GM23338 (cell line): ENCODE data around the gene PSMD10. TPM values are rescaled to one million over a fixed set of nuclear protein-coding genes. Genes with fewer than 3 reads are reported as not detected.

Experiments used
- ATAC-seq: fragments of 200-7000 bp; cut with Tn5 transposase; 3 replicates; pipeline ENCODE4 v1.9.1; 2020
- DNase-seq: peaks from one replicate; pipeline ENCODE4 v3.0.0-alpha.2; 2015; ENCODE audit warnings: low spot score
- H2AFZ ChIP-seq: fragments of 200-600 bp; sonication (generic); 2 replicates; pipeline ENCODE4 v1.8.0; 2016; ENCODE audit warnings: antibody characterized with exemption, mild to moderate bottlenecking, moderate library complexity
- H3F3A ChIP-seq: fragments of 200-600 bp; sonication (generic); replicated peaks from 2 replicates; pipeline ENCODE4 v1.8.0; 2017; ENCODE audit warnings: antibody characterized with exemption, mixed run types, low read depth
- H3K27ac ChIP-seq: fragments of 200-600 bp; sonication (generic); 2 replicates; pipeline ENCODE4 v1.6.1; 2016; ENCODE audit warnings: low read depth
- H3K27me3 ChIP-seq: fragments of 200-600 bp; sonication (generic); 2 replicates; pipeline ENCODE4 v1.8.0; 2016; ENCODE audit warnings: mild to moderate bottlenecking, mixed run types, moderate library complexity; ENCODE audit not compliant: insufficient read depth
- H3K36me3 ChIP-seq: fragments of 200-600 bp; sonication (generic); 2 replicates; pipeline ENCODE4 v1.8.0; 2016; ENCODE audit warnings: mild to moderate bottlenecking; ENCODE audit not compliant: insufficient read depth
- H3K4me1 ChIP-seq: fragments of 200-600 bp; sonication (generic); 2 replicates; pipeline ENCODE4 v1.8.0; 2016; ENCODE audit warnings: mild to moderate bottlenecking, moderate library complexity; ENCODE audit not compliant: insufficient read depth
- H3K4me2 ChIP-seq: fragments of 200-600 bp; sonication (generic); 2 replicates; pipeline ENCODE4 v1.7.1; 2017; ENCODE audit warnings: mixed run types
- H3K4me3 ChIP-seq: fragments of 200-600 bp; sonication (generic); 2 replicates; pipeline ENCODE4 v1.6.1; 2016; ENCODE audit warnings: mixed run types
- H3K79me2 ChIP-seq: fragments of 200-600 bp; sonication (generic); replicated peaks from 2 replicates; pipeline ENCODE4 v1.8.0; 2017; ENCODE audit warnings: mild to moderate bottlenecking; ENCODE audit not compliant: insufficient read depth
- H3K9me2 ChIP-seq: fragments of 200-600 bp; sonication (generic); 2 replicates; pipeline ENCODE4 v1.8.0; 2017; ENCODE audit not compliant: insufficient read depth
- H4K20me1 ChIP-seq: fragments of 200-600 bp; sonication (generic); replicated peaks from 2 replicates; pipeline ENCODE4 v1.8.0; 2017; ENCODE audit warnings: mild to moderate bottlenecking; ENCODE audit not compliant: insufficient read depth
- H3K27ac Mint-ChIP-seq: 2 replicates; pipeline ENCODE4 v1.8.0; 2020; ENCODE audit warnings: inconsistent platforms, mild to moderate bottlenecking, moderate library complexity, mixed read lengths
- H3K27me3 Mint-ChIP-seq: 3 replicates; pipeline ENCODE4 v1.8.0; 2022; ENCODE audit warnings: low read depth, mild to moderate bottlenecking, moderate library complexity, mixed read lengths, inconsistent platforms; ENCODE audit not compliant: insufficient read depth, poor library complexity
- H3K36me3 Mint-ChIP-seq: 3 replicates; pipeline ENCODE4 v1.8.0; 2021; ENCODE audit warnings: low read depth, mild to moderate bottlenecking, inconsistent platforms, moderate library complexity, mixed read lengths
- H3K4me1 Mint-ChIP-seq: 3 replicates; pipeline ENCODE4 v1.8.0; 2020; ENCODE audit warnings: mild to moderate bottlenecking, inconsistent platforms, mixed read lengths
- H3K4me3 Mint-ChIP-seq: 3 replicates; pipeline ENCODE4 v1.8.0; 2021; ENCODE audit warnings: moderate library complexity, mild to moderate bottlenecking, inconsistent platforms, mixed read lengths
- H3K9me3 Mint-ChIP-seq: 3 replicates; pipeline ENCODE4 v1.8.0; 2020; ENCODE audit warnings: moderate library complexity, mild to moderate bottlenecking, inconsistent platforms, mixed read lengths
- CREB1 ChIP-seq: fragments of 250-450 bp; sonication (Bioruptor Pico); IDR thresholded peaks from 2 replicates; pipeline ENCODE4 v1.5.0; 2020; ENCODE audit warnings: low read depth, mild to moderate bottlenecking, moderate library complexity
- EZH2 ChIP-seq: fragments of 200-600 bp; sonication (generic); IDR thresholded peaks from one replicate; pipeline ENCODE4 v1.8.0; 2017; ENCODE audit warnings: antibody characterized with exemption, mild to moderate bottlenecking, low read depth; ENCODE audit not compliant: unreplicated experiment
- EZH2phosphoT487 ChIP-seq: fragments of 200-600 bp; sonication (generic); IDR thresholded peaks from one replicate; pipeline ENCODE4 v1.8.1; 2018; ENCODE audit warnings: antibody characterized with exemption; ENCODE audit not compliant: unreplicated experiment
- JUNB ChIP-seq: IDR thresholded peaks from one replicate; pipeline ENCODE4 v1.6.1; 2016; ENCODE audit warnings: antibody characterized with exemption; ENCODE audit not compliant: unreplicated experiment
- NANOG ChIP-seq: IDR thresholded peaks from 2 replicates; pipeline ENCODE4 v1.6.1; 2016; ENCODE audit warnings: antibody characterized with exemption, borderline replicate concordance
- POLR2AphosphoS5 ChIP-seq: IDR thresholded peaks from 2 replicates; pipeline ENCODE4 v1.6.1; 2016; ENCODE audit warnings: antibody characterized with exemption, low read depth
- REST ChIP-seq: IDR thresholded peaks from one replicate; pipeline ENCODE4 v1.6.1; 2018; ENCODE audit warnings: antibody characterized with exemption; ENCODE audit not compliant: unreplicated experiment
- STAT1 ChIP-seq: IDR thresholded peaks from one replicate; pipeline ENCODE4 v1.6.1; 2016; ENCODE audit warnings: antibody characterized with exemption; ENCODE audit not compliant: unreplicated experiment
- ZNF114 ChIP-seq: fragments of 250-450 bp; sonication (Bioruptor Pico); IDR thresholded peaks from 2 replicates; pipeline ENCODE4 v1.5.0; 2020; ENCODE audit warnings: mild to moderate bottlenecking, moderate library complexity
- ZNF331 ChIP-seq: fragments of 250-450 bp; sonication (Bioruptor Pico); IDR thresholded peaks from 2 replicates; pipeline ENCODE4 v1.5.0; 2020; ENCODE audit warnings: low read depth, mild to moderate bottlenecking, moderate library complexity
- ZNF462 ChIP-seq: fragments of 250-450 bp; sonication (Bioruptor Pico); IDR thresholded peaks from 2 replicates; pipeline ENCODE4 v1.5.0; 2020; ENCODE audit warnings: mild to moderate bottlenecking, moderate library complexity
- polyA plus RNA-seq: library from polyadenylated mRNA; unstranded; fragments of >200 nt; fragmentation: Nextera tagmentation; extraction: Ambion mirVana; gene quantifications from 2 replicates; pipeline ENCODE4 v1.2.1, GENCODE V29; 2016
- total RNA-seq: library from RNA; depleted of rRNA; stranded (reverse); fragments of >200 nt; shearing (Covaris generic); gene quantifications from 2 replicates; pipeline ENCODE4 v1.2.3, GENCODE V29; 2014

Gene PSMD10
- total and polyA plus RNA-seq, 2 experiments from 2014 or later = 53.0 to 61.2 TPM

- TF ChIP-seq REST = no peak
- TF ChIP-seq EZH2 = no peak
Observed at GRCh38 chrX:108088511-108088910, 2.8 kb downstream of the PSMD10 start (continued).

GRCh38 chrX:108087792-108088191, 3.5 kb downstream of the PSMD10 start:
- H3K36me3 Mint-ChIP-seq = peaks cover 15% of the 10 kb centered on the region
- Histone ChIP-seq H3K4me3 (no peak overlapping the region), H3K79me2 (peaks cover 24% of the 10 kb centered on the region), H4K20me1 (no peaks in the 10 kb centered on the region), H3K27ac (no peak overlapping the region), H3K4me2 (no peak overlapping the region), H3K9me2 (no peaks in the 10 kb centered on the region), H3K27me3 (no peaks in the 10 kb centered on the region), H3K4me1 (no peaks in the 10 kb centered on the region; the same call in 1 of the 2 replicates), H3K36me3 (peaks cover 3% of the 10 kb centered on the region; the same call in 1 of the 2 replicates), H2AFZ (no peak overlapping the region), H3F3A (no peaks in the 10 kb centered on the region)
- no peaks in the 10 kb centered on the region for H3K9me3 Mint-ChIP-seq
- no peak for DNase-seq
- ATAC-seq = no peak
- no peak overlapping the region for H3K4me3 Mint-ChIP-seq
- no peak overlapping the region for H3K27ac Mint-ChIP-seq
- H3K4me1 Mint-ChIP-seq = no peaks in the 10 kb centered on the region
- H3K27me3 Mint-ChIP-seq = no peaks in the 10 kb centered on the region
- TF ChIP-seq ZNF331 = no peak
- TF ChIP-seq JUNB = no peak
- no peak for TF ChIP-seq POLR2AphosphoS5
- no peak for TF ChIP-seq ZNF114
- no peak for TF ChIP-seq EZH2phosphoT487
- TF ChIP-seq REST = no peak
- TF ChIP-seq EZH2 = no peak
- TF ChIP-seq ZNF462 (CRISPR knock-in tag) = no peak
- no peak for TF ChIP-seq CREB1 (CRISPR knock-in tag)
- no peak for TF ChIP-seq NANOG
- no peak for TF ChIP-seq STAT1
